A549 (cell line): ENCODE results near the gene PRR23A.

Experiments
- CHD2 ChIP-seq: fragments of 150-350 bp; IDR thresholded peaks from 2 replicates; pipeline ENCODE4 v1.6.1; 2014; ENCODE audit warnings: low read length; ENCODE audit not compliant: partially characterized antibody
- CHD4 ChIP-seq: fragments of 200-600 bp; sonication (generic); IDR thresholded peaks from 2 replicates; pipeline ENCODE4 v1.6.1; 2016; ENCODE audit warnings: antibody characterized with exemption, mild to moderate bottlenecking, borderline replicate concordance
- CTCF ChIP-seq: fragments of >200 bp; sonication (Bioruptor Twin); formaldehyde crosslinking; IDR thresholded peaks from 3 replicates; pipeline ENCODE4 v1.5.1; 2016
- EP300 ChIP-seq, 2 experiments: fragments of >200 bp; sonication (Bioruptor Twin); formaldehyde crosslinking; IDR thresholded peaks; 2 replicates in 1 of 2; 3 replicates in 1 of 2; pipeline ENCODE4 v1.6.1; 2016 to 2017
- HDAC2 ChIP-seq: fragments of 200-600 bp; sonication (generic); IDR thresholded peaks from 2 replicates; pipeline ENCODE4 v1.6.1; 2016
- MAX ChIP-seq: IDR thresholded peaks from 2 replicates; pipeline ENCODE4 v1.6.1; 2012
- POLR2A ChIP-seq: IDR thresholded peaks from 2 replicates; pipeline ENCODE4 v1.6.1; 2012; ENCODE audit warnings: mild to moderate bottlenecking, low read length
- POLR2AphosphoS2 ChIP-seq: conservative IDR thresholded peaks from 2 replicates; pipeline ENCODE4 v1.6.1; 2012; ENCODE audit warnings: low read length, improper control_type of control experiment, inconsistent platforms
- SREBF2 ChIP-seq: fragments of 450-650 bp; IDR thresholded peaks from 2 replicates; pipeline ENCODE4 v1.6.1; 2014; ENCODE audit warnings: mild to moderate bottlenecking, moderate library complexity
- ZC3H11A ChIP-seq: fragments of 450-650 bp; IDR thresholded peaks from 2 replicates; pipeline ENCODE4 v1.6.1; 2014; ENCODE audit warnings: antibody characterized with exemption, mild to moderate bottlenecking
- ZFP36 ChIP-seq: fragments of 450-650 bp; IDR thresholded peaks from 2 replicates; pipeline ENCODE4 v1.6.1; 2014; ENCODE audit warnings: borderline replicate concordance; ENCODE audit not compliant: partially characterized antibody
- TF ChIP-seq, protein P1 (sequence below): IDR thresholded peaks from 2 replicates; pipeline ENCODE4 v1.6.1; 2012

DNA sequence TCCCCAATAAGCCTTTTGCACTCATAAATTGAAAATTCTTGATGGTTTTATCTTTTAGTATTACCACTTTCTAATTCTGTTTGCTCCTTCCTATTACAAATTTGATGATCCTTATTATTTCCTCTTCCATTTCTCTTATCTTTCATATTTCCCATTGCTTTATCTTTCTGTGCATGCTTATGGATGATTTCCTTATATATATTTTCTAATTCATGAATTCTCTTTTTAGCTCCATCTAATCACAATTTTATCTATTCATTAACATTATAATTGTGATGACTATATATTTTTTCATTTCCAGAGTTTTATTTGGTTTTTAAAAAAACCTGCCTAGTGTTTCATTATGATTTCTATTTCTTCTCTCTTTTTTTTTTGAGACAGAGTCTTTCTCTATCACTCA is 41.1 kb downstream of the PRR23A start:
- TF ChIP-seq CHD2: no peak
- no peak for TF ChIP-seq CTCF
- no peak for TF ChIP-seq POLR2AphosphoS2
- TF ChIP-seq EP300 (IDR thresholded peaks at IDR 0.05): no peak
- no peak for TF ChIP-seq ZC3H11A
- TF ChIP-seq HDAC2: no peak
- no peak for TF ChIP-seq SREBF2
- no peak for TF ChIP-seq CHD4
- no peak for TF ChIP-seq POLR2A
- TF ChIP-seq ZFP36: no peak
- TF ChIP-seq MAX: no peak
- TF ChIP-seq, protein P1, sequence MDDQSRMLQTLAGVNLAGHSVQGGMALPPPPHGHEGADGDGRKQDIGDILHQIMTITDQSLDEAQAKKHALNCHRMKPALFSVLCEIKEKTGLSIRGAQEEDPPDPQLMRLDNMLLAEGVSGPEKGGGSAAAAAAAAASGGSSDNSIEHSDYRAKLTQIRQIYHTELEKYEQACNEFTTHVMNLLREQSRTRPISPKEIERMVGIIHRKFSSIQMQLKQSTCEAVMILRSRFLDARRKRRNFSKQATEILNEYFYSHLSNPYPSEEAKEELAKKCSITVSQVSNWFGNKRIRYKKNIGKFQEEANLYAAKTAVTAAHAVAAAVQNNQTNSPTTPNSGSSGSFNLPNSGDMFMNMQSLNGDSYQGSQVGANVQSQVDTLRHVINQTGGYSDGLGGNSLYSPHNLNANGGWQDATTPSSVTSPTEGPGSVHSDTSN: no peak
